ENCODE measurements around the gene CARD9. TPM values are rescaled to one million over a fixed set of nuclear protein-coding genes. Genes with fewer than 3 reads are reported as not detected.
A peak's percentile ranks its signal among the peaks of the same experiment; 100 is the strongest.

CARD9 gene
- total RNA-seq, 1 experiment from 2014 or later: 0.86 TPM

- no peak for DNase-seq (ENCODE audit: low read depth)
These were observed 28.6 kb upstream of the CARD9 start for GRCh38 chr9:136402067-136402466.

- peak; percentile 21 for DNase-seq (ENCODE audit: low read depth)
These were observed 27.9 kb upstream of the CARD9 start for GRCh38 chr9:136401173-136401922.

DNA sequence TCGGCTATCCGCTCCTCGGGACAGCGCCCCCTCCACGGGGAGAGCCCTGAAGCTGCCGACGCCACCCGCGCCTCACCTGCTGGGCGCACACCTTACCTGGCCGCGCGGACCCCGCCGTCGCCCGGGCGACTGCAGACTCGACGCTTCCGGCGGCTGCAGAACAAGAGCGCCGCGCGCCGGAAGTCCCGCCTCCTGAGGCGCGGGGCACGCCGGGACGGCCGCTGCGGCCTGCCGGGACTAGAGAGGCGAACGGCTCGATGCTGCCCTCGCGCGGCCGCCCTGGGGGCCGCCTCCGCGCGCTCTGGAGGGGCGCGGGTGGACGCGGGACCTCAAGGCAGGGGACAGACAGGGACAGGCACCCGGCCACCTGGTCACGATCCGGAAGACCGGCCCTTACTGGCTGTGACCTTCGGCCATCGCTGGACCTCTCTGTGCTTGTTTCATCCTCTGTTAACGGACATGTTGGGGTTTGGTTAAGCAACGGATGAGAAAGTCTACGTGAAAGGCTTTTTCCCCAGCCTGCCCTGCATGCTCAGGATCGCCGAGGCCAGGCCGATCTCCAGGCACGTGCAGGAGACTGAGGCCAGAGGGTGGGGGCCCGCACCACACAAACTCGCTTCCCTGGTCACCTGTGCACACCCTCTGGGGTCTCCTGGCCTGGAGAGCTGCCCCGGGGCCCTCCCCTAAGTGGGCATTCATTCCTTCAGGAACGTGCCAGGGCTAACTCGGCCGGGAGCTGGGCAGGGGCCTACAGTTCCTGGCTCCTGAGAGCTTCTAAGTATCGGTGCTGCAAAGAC is 26.8 kb upstream of the CARD9 start, which contains the start of gene SNAPC4:
Gene SNAPC4, minus strand, starts transcription at position 133 of the 797 bp plus-strand sequence. CDS start 1,742 bp downstream, outside the sequence.
- DNase-seq (ENCODE audit: low read depth): peak; percentile 79

DNA sequence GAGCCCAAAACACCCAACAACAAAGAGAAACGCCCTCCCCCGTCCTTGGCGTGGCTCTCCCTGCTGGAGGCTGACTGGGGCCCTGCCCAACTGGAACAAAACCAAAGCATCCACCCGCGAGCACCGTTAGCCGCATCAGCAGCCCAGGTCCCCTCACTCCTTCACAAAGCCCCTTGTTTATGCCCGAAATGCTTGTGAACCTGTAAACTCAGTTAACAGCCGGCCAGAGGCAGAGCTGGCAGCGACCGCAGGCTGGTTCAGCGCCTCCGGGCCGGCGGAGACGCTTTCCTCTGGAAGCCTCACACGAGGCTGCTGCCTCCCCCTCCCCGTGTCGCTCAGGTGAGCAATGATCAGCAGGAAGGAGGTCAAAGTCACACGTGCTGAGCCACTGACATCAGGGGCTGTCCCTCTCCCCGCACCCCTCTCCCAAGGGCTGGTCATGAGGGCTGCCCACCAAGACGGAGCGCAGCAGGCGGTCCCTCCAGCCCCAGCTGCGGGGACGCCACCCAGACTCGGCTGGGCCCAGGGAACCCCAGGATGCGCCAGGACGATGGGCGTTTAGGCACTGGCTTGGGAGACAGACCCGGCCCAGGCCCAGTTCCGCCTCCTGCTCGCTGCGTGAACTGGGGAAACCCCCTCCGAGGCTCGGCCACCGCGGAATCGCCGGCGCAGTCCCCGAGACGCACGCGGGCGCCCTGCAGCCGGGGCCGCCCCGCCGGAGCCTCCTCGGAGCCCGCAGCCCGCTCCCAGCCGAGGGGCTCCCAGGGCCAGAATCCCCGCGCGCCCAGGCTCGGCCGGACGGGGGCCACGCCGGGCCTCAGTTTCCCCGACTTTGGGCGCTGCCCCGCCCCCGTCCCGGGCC is 25.9 kb upstream of the CARD9 start:
- DNase-seq (ENCODE audit: low read depth): no peak

DNA sequence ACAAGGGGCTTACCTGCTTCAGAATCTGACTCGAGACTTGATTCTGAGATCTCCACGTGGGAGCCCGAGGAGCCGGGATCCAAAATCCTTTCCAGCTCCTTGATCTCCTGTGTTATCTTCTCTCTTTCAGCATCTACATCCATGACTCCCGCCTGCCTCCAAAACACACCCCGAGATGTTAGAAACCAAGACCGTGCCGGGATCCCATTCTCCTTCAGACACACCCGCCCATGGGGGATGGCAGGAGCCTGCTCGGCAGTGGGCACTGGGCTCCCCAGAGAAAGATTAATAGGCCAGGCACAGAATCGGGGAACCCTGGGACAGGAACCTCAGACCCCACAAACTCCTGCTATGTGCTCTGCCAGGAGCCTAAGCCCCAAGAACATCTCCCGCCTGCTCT is 24.8 kb upstream of the CARD9 start:
- DNase-seq (ENCODE audit: low read depth): no peak

- no peak for DNase-seq (ENCODE audit: low read depth)
These were observed 24.2 kb upstream of the CARD9 start for GRCh38 chr9:136397643-136398042.

DNA sequence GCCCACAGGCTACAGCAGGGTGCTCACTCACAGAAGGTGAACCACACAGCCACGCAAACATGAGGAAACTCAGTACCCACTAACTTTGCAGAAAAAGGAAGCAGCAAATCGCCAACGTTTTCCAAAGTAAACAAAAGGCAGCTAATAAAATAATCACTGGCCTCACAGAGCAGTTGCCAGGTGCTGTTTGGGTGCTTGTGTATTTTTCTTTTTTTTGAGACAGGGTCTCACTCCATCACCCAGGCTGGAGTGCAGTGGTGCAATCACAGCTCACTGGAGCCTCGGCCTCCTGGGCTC is 22.7 kb upstream of the CARD9 start:
- DNase-seq (ENCODE audit: low read depth): no peak

DNA sequence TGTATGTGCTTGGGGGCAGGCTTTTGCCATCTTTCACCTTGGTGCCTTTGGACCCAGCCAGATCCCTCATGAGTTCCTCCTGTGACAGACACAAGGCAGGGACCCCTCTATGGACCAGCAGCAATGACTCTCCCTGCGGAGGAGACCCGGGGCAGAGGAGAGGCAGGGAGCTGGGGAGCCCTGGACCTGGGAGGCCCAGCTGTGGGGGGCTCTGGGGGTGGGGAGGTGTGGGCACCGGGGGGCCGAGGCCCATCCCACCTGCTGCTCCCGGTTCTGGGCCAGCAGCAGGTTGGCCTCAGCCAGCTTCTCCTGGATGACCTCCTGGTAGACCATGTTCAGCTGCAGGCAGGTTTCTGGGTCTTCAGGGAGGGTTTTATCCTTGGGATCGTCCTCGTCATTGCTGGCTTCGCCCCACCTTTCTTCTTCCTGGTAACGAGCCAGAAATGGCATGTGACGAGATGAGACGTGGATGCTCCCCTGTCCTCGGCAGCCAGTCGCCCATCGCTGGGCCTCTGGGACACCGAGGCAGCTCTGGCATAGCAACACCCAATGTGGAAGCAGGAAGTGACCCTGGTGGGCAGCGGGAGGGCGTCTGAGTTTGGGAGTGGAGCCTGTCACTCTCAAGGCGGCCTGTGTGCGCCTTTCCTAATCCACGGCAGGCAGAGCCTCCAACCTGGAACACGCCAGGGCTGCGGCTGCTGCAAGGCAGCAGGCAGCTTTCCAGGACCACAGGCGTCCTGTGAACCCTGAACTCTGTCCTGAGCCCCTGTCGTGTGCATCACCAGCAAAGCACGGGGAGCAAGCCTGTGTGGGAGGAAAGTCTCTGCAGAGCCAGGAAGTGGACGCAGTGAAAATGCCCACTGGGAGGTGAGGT is 22.1 kb upstream of the CARD9 start:
- DNase-seq (ENCODE audit: low read depth): no peak

- DNase-seq (ENCODE audit: low read depth): no peak
These were observed 21.5 kb upstream of the CARD9 start for GRCh38 chr9:136395020-136395340.

DNA sequence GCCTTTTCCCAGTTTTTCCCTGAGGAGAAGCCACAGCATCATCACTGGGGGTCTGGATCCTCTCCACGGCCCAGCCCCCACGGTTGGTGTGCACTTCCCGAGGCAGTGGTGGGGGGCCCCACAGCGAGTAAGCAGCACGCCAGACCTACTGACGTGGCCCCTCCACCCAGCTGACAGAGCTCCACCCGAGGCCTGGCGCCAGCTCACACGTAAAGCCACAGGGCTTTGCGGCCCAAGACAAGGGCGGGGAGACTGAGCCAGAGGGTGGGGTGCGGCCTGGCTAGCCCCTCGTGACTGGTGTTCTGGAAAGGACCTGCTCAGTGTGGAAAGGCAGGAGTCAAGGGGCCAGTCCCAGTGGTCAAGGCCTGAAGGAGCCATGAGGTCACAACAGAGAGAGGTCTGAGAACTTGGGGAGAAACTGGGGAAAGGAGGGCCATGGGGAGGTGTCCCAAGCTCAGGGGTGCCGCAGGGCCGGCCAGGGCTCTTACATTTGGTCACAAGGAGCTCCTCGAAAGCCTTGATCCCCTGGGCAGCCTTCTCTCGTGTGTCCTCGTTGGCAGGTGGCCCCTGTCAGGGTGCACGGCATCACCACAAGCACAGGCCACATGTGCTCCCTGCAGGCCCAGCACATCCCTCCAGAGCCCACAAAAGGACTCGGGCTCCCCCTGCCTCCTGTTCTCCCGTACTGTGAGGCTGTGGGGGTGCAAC is 21.0 kb upstream of the CARD9 start:
- no peak for DNase-seq (ENCODE audit: low read depth)

- no peak for DNase-seq (ENCODE audit: low read depth)
These were observed 20.1 kb upstream of the CARD9 start for GRCh38 chr9:136393531-136393930.

- no peak for DNase-seq (ENCODE audit: low read depth)
These were observed 19.3 kb upstream of the CARD9 start for GRCh38 chr9:136392538-136393449.

GRCh38 chr9:136391737-136392537 is 18.5 kb upstream of the CARD9 start:
- DNase-seq (ENCODE audit: low read depth): no peak

DNA sequence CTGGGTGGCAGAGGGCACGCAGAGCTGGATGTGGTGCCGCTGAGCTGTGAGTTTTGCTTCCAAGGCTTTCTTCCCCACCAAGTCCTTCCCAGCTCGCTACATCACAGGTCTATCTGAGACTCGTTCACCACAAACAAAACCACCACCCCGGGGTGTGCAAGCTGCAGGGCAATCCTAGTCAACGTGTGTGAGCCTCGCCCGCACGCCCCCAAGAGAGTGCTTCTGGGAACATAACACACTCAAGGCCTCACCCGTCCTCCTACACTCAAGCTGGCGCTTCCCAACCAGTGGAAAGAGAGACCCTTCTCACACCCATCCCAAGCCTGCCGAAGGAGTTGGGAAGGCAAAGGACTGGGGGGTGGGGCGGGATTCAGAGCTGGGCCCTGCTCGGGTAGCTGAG is 15.9 kb upstream of the CARD9 start:
- no peak for DNase-seq (ENCODE audit: low read depth)

DNA sequence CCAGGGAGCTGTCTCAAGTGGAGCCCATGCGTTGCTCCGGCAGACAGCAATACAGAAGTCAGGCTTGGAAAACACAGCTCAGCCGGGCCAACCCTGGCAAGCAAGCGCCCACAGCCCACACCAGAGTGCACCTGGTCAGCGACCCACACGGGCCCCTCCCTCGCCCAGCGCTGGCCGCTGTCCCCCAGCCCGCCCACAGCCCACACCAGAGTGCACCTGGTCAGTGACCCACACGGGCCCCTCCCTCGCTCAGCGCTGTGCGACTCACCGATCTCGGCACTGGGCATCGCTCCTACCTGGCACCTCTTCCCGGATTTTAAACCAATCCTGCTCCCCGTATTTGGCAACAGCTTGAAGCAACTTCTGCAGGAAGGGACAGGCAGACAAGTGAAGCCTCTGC is 13.7 kb upstream of the CARD9 start:
- no peak for DNase-seq (ENCODE audit: low read depth)

GRCh38 chr9:136386018-136386417 is 12.5 kb upstream of the CARD9 start:
- DNase-seq (ENCODE audit: low read depth): no peak

GRCh38 chr9:136385015-136385414 is 11.5 kb upstream of the CARD9 start:
- no peak for DNase-seq (ENCODE audit: low read depth)

DNA sequence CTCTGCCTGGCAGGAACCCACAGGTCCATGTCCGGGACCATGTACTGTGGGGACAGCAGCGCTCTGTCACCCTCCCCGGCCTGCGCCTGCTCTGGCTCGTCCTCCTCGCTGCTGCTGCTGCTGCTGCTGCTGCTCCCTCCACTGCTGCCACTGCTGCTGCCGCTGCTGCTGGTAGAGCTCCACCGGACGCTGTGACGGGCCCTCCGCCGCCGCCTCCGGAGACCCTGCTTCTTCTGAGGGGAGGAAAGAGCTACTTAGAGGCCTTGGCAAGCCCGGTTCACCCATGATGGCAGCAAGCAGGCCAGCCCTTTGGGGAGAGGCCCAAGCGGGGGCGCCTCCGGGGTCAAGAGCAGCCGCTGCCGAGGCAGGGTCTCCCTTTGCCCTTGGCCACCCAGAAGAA is 10.0 kb upstream of the CARD9 start:
- no peak for DNase-seq (ENCODE audit: low read depth)
